GM18507 (cell line): ENCODE measurements around the gene BRD8.

Experiments used
- DNase-seq: peaks from one replicate; pipeline ENCODE4 v3.0.0; 2011; ENCODE audit warnings: low read depth; ENCODE audit not compliant: insufficient read length; ENCODE audit errors: extremely low spot score
- FAIRE-seq: peaks from 2 replicates; lab custom pipeline; 2011; peaks lifted over from hg19 to GRCh38; lab: Jason Lieb, UNC

BRD8 gene

DNA sequence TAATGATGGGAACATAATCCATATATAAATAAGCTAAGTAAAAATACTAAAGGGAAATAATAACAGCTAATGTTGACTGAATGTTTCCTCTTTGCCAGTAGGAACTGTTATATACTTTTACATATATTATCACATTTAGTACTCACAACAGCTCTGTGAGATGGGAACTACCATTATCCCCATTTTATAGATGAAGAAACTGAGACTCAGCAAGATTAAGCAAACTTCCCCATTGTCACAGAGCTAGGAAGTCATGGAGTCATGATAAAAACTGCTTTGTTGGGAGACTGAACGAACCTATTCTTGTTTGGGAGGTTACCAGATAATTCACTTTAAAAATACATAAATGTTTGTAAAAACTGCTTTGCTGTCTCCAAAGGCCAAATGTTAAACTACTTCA, 71.2 kb downstream of the BRD8 start:
- DNase-seq (no peak), FAIRE-seq (no peak)

DNA sequence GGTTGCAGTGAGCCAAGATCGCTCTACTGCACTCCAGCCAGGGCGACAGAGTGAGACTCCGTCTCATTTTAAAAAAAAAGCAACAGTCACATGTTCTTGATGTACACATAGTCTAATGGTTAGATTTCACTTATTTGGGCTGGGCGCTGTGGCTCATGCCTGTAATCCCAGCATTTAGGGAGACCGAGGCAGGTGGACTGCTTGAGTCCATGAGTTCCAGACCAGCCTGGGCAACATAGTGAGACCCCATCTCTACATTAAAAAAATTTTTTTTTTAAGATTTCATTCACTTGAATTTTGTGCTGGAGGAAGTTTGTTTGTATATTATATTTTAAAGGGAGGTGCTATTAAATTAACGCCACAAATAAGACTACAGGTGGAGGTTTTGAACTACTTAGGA, 72.7 kb downstream of the BRD8 start:
- no peak for FAIRE-seq

DNA sequence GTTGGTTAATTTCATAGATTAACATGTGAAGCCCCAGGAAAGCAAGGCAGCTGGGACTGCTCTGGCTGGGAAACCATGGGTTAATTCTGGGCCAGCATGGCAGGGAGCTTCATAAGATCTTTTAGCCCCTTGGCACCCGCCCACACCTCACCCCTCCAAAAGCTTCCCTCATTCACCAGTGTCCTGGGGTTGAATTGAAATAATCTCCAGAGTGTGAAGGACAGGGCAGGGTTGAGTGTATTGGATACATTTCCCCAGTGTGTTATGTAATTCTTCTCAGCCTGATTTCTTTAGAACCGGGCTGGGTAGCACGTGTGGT, 75.2 kb downstream of the BRD8 start:
- FAIRE-seq (no peak), DNase-seq (no peak)

More for the DNA sequence above, 72.7 kb downstream of the BRD8 start:
- DNase-seq: no peak

DNA sequence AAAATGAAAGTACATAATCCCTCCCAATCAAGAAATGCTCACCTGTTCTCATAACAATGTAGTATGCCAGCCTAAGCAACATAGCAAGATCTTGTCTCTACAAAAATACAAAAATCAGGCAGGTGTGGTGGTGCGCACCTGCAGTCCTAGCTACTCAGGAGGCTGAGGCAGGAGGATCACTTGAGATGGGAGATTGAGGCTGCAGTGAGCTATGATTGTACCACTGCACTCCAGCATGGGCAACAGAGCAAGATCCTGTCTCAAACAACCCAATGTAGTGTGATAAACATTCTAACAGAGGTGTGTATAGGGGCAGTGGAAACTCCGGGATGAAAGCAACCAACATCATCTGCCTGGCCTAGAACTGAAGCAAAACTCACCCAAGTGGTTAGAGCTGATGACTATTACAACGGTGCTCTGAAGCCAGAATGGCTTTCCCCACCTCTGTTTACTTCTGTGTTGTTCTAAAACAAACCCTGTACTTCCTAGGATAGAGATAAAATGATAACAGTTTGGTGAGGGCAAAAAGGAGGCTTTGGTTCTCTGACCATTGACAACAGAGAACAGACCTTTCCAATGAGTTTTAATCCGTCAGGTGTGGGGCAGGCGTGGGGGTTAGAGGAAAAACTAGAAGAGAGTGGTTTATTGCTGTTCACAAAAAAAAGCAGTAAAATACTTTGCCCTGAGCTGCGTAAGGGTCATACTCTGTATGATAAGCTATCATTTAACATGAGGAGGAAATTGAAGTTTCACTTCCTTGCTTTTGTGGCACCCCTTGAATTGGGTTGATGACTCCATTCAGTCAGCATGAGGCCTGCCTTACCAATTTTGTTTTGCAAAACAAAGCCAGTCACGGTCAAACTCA, 75.7 kb downstream of the BRD8 start:
- no peak for DNase-seq
- peak; percentile 50 for FAIRE-seq

DNA sequence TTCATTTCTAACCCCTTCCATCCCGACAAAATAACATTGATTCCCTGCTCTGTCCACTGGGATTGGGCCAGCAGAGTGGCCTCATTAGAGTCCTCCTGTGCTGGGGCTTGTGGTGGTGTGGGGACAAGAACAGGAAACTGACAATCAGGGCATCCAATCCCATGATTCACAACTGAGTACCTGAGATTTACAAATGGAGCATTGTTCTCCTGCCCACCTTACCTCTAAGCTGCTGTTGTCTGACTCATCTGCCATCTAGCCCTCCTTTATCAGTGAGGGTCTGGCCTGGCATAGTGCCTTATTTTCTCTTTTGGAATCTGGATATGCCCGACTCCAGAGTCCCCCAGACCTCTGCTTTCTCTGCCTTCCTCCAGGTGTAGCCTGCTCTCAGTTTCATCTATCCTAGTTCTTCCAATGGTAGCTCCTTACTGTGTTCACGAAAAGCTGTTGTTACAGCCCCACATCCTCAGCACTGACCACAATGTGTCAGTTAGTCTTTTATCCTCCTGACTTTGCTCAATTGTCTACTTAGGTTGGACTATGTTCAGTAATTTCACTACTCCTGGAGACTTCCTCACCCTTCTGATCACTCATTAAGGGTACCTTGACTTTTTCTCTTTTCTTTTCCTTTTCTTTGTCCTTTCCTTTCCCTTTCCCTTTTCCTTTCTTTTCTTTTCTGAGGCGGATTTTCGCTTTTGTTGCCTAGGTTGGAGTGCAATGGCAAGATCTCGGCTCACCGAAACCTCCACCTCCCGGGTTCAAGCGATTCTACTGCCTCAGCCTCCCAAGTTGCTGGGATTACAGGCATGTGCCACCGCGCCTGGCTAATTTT, 81.2 kb downstream of the BRD8 start:
- no peak for FAIRE-seq
- DNase-seq: no peak

- DNase-seq (no peak), FAIRE-seq (no peak)
These were observed 82.1 kb downstream of the BRD8 start for GRCh38 chr5:138096363-138096762.

DNA sequence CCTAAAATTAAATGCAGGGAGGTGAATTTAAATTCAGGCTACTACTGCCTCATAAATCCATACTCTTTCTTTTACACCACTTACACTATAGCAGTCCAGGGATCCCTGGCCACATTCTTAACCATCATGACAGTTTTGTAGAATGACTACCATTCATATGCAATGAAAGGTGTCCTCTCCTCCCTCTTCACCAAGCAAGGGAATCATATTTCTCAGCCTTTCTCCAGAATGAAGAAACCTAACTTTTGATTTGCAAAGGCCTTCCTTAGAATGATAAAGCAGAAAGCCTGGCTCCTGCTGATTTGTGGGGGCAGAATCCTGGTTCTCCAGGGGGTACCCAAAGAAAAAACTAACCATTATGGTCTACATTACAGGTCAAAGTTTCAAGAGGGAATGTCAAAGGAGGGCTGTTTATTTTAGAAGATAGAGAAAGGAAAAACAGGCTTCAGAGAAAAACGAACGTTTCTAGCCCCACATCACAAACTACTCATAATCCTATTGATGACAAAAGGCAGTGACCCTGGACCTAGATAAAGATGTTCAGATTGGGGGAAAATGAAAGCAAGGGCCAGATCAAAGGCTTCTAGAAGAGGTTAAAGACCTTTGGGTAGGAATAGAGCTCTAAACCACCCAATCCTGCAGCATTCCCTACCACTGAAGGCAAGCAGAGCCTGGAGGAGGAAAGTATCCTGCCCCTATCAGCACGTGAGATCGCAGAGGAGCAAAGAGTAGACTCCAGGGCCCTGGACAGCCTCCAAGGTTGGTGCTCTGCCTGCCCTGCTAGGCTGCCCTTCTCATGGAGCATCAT, 83.1 kb downstream of the BRD8 start:
- DNase-seq: no peak
- FAIRE-seq: no peak

GRCh38 chr5:138093036-138093435, 85.4 kb downstream of the BRD8 start:
- DNase-seq (no peak), FAIRE-seq (no peak)

- no peak for DNase-seq
- FAIRE-seq: no peak
These were observed 86.1 kb downstream of the BRD8 start for GRCh38 chr5:138092301-138092700.

DNA sequence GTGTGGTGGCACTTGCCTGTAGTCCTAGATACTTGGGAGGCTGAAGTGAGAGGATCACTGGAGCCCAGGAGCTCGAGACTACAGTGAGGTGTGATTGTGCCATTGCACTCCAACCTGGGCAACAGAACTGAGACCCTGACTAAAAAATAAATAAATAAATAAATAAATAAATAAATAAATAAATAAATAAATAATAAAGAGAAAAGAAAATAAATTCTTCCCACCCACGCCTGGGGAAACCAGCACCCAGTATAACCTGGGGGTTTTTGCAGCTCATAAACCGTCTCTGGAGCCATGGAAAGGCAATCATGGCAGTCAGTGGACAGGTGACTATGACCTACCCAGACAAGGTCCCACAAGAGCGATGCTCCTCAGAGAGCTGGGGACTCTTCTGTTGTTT, 86.7 kb downstream of the BRD8 start:
- FAIRE-seq (no peak), DNase-seq (no peak)
